NB4 (cell line): ENCODE data around the gene OLFML1.

Source experiments
- DNase-seq: peaks from one replicate; pipeline ENCODE4 v3.0.0; 2010; ENCODE audit warnings: low read depth
- H3K4me3 ChIP-seq: one replicate; pipeline ENCODE4 v1.5.1; 2011; ENCODE audit warnings: mild to moderate bottlenecking, low read depth, low read length, moderate library complexity
- MYC ChIP-seq: IDR thresholded peaks from 2 replicates; pipeline ENCODE4 v1.6.1; 2011; ENCODE audit warnings: low read depth, low read length
- POLR2A ChIP-seq: IDR thresholded peaks from 2 replicates; pipeline ENCODE4 v1.6.1; 2011; ENCODE audit warnings: mild to moderate bottlenecking; ENCODE audit not compliant: insufficient read length; ENCODE audit errors: extremely low read depth
- TF ChIP-seq, protein P1 (sequence below): IDR thresholded peaks from one replicate; pipeline ENCODE4 v1.5.1; 2012; ENCODE audit warnings: low read depth, low read length
- TF ChIP-seq, protein P2 (sequence below): IDR thresholded peaks from 2 replicates; pipeline ENCODE4 v1.6.1; 2011; ENCODE audit warnings: low read depth, low read length

OLFML1 gene

DNA sequence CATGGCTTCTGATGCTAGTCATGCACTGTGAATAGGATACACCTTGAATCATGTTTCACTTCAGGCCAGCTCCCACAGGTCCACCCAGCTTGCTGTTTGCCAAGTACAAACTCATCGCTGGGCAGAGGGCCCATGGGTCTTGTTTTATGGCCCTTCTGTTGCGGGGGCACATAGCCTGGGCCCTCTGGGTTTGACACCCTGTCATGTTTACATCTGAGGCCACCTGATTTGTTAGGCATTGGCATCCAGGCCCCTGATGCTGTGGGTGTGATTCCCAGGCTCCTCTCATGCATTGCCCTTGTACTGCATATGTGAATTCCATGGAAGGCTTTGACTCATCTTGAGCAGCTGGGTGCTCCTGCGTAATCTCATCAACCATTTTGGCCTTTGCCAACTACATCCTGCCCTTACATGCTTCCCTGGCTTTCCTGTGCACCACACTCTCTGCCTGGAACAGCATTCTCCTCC, 61.1 kb downstream of the OLFML1 start:
- TF ChIP-seq, protein P1, sequence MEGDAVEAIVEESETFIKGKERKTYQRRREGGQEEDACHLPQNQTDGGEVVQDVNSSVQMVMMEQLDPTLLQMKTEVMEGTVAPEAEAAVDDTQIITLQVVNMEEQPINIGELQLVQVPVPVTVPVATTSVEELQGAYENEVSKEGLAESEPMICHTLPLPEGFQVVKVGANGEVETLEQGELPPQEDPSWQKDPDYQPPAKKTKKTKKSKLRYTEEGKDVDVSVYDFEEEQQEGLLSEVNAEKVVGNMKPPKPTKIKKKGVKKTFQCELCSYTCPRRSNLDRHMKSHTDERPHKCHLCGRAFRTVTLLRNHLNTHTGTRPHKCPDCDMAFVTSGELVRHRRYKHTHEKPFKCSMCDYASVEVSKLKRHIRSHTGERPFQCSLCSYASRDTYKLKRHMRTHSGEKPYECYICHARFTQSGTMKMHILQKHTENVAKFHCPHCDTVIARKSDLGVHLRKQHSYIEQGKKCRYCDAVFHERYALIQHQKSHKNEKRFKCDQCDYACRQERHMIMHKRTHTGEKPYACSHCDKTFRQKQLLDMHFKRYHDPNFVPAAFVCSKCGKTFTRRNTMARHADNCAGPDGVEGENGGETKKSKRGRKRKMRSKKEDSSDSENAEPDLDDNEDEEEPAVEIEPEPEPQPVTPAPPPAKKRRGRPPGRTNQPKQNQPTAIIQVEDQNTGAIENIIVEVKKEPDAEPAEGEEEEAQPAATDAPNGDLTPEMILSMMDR: no peak
- TF ChIP-seq, protein P2, sequence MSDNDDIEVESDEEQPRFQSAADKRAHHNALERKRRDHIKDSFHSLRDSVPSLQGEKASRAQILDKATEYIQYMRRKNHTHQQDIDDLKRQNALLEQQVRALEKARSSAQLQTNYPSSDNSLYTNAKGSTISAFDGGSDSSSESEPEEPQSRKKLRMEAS: no peak
- no peak for TF ChIP-seq MYC
- no peak for TF ChIP-seq POLR2A
- no peak overlapping the region for H3K4me3 ChIP-seq
- DNase-seq: no peak

DNA sequence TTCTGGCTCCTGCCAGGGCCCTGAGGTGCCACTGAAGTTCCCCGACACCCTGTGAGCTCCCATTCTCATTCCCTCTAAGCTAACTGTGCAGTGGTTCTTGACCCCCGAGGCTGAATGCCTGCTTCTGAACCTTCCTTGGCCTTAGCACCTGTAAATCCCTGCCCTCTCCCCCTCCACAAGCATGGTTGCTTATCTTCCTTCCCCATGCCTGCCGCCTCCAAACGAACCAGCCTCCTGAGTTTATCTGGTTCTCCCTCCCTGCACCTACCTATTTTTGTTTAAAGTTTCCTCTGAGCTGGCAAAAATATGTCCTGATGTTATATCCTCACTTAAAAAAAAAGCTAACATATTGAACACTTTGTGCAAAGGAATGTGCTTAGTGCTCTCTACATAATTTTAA, 62.4 kb downstream of the OLFML1 start:
- TF ChIP-seq, protein P2: no peak
- DNase-seq: no peak
- no peak overlapping the region for H3K4me3 ChIP-seq

DNA sequence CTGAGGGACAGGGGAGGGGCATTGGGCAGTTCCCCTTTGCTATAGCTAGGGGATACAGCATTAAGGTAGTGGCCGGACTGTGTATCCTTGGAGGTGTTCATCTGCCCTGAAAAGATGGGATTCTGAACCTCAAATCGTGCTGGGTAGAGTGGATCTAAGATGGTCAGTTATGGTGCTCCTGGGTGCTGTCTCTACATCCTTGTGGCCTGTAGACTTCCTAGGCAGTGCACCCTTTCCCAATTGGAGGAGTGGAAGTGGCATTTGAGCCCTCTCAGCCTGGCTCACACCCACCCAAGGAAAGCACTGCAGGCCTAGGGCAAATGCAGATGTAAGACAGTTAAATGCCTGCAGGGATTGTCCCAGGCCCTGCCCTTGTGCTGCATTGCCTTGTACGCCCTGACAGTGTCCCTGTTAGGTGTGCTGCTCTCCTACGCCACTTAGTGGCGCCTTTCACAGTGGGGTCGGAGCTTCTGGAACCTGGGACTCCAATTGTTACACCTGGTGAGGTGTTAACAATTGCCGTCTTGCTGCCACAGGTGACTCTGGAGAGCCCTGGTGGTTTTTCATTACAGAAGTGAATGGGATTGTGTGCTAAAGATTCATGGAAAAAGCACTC, 63.5 kb downstream of the OLFML1 start:
- H3K4me3 ChIP-seq: no peak overlapping the region
- TF ChIP-seq, protein P2: no peak
- TF ChIP-seq, protein P1: peak; percentile 45
- no peak for TF ChIP-seq POLR2A
- no peak for TF ChIP-seq MYC
- peak; percentile 35 for DNase-seq

DNA sequence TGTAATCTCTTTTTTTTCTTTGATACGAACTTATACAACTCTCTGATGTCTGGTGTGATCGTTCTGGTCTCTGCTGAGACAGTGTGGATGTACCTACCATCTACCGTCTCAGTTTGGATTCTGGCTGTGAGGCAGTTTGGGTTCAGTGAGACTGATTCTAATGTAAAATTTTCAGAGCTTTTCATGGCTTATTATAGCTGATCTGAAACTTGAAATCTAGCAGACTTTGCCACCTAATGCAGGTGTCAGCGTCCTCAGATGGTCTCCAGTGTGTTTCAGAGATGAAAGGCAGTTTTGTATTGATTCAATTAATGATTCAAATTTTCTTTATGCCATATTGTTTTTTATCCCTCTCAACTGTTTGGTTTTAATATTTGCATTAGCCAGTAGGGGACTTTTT, 64.4 kb downstream of the OLFML1 start:
- no peak overlapping the region for H3K4me3 ChIP-seq
- no peak for TF ChIP-seq POLR2A
- TF ChIP-seq, protein P2: no peak
- no peak for TF ChIP-seq MYC
- TF ChIP-seq, protein P1: no peak
- DNase-seq: no peak

DNA sequence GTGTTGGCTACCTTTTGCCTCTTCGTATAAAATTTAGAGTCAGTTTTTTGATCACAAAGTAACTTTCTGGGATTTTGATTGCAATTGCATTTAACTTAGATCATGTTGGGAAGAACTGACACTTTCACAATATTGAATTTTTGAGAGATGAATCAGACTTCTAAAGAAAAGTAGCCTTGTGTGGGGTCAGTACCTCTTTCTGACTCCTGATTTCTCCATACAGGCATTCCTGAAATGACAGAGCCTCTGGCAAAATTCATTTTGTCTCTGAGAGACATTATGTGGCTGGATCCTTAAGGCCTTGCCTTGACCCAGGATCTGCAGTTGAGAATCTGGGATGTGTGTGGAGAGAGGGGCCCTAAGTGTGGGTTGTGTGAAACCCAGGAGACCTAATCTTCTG, 66.3 kb downstream of the OLFML1 start:
- TF ChIP-seq, protein P2: no peak
- no peak for TF ChIP-seq POLR2A
- no peak for TF ChIP-seq MYC
- TF ChIP-seq, protein P1: no peak
- H3K4me3 ChIP-seq: no peak overlapping the region
- DNase-seq: no peak

DNA sequence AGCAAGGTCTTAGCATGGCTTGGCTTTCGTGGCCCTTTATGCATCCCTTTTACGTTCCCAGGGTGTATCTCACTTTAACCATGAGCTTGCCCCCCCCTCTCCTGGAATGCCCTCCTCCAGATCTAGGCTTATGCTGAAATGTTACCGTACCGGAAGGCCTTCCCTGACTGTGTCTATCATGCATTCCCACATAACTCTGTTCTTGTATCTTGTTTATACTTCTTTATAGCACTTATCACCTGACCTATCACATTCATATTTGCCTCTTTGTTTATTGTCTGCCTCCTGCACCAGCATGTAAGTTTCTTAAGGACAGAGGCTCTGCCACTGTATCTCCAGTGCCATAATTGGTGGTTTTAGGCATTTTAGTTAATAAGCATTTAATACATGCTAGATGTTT, 67.4 kb downstream of the OLFML1 start:
- H3K4me3 ChIP-seq: no peak overlapping the region
- DNase-seq: no peak
- TF ChIP-seq POLR2A: no peak
- no peak for TF ChIP-seq MYC
- TF ChIP-seq, protein P1: no peak
- TF ChIP-seq, protein P2: no peak
